Measurements from ENCODE around the gene MEAK7.
"Not testable (repeated sequence)": the region's sequence is repeated elsewhere in the genome, so short reads cannot be mapped to it uniquely, and the experiment has no call there.

MEAK7 gene

DNA sequence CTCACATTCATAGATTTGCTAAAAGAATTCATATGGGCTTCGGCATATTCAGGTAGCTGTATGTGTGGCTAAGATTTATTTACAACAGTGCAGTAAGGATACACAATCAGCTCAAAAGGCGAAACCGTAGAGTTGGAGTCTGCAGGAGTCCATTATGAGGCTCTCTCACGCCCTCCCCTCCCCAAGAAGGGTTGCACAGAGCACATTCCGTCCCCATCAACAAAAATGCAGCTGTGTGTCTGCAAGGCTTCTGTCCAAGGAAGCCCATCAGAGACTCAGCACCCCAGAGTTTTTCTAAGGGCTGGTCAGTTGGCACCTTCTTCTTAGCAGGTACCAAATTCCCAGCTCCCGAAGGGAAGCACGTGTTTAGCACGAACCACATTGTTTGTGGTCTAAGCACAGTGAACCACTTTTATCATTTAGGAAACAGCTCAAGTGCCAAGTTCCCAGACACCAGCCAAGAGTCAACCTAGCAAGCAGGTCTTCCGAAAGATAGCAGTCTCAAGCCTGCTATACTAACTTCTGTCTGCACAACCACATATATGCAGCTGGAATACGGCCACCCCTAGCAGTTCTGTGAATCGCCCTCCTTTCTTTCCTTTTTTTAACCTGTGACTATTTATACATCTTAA is 28.5 kb upstream of the MEAK7 start:
- DNase-seq: no peak

DNA sequence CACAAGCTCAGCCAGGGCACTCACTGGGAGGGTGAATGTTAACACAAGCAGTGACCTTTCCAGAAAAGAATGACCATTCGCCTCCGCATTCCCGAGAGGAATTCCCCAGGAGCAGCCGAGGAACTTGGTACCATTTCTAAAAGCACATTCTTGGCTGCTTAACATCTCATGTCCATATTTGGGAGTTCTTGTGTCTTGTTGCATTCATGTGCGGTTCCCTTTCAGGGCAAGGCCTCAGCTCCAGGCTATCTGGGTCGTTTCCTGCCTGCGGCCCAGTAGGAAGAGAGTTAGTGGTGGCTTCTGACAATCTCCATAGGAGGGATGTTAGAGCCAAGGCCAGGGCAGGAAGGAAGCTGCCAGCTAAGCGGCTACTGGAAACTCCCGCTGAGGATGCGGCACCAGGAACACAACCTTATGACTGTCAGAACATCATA is 27.8 kb upstream of the MEAK7 start:
- no peak for DNase-seq

DNA sequence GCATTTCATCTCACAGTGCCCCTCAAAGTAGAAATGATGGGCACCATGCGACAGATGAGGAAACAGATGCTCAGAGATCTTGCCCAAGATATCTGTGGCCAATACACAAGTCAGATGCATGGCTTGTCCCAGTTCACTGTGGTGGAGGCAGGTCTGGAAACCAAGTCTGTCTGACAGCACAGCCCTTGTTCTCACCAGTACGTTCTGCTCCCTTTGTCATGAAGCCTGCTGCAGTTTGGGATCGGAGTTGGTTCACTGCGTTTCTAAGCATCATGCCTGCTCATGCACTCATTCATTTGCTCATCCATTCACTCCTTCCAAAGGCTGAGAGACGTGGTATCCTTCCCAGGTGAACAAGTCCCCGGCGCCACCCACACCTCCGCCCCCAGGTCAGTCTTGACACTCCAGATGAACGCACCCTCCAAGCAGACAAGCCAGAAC is 27.2 kb upstream of the MEAK7 start:
- DNase-seq: no peak

DNA sequence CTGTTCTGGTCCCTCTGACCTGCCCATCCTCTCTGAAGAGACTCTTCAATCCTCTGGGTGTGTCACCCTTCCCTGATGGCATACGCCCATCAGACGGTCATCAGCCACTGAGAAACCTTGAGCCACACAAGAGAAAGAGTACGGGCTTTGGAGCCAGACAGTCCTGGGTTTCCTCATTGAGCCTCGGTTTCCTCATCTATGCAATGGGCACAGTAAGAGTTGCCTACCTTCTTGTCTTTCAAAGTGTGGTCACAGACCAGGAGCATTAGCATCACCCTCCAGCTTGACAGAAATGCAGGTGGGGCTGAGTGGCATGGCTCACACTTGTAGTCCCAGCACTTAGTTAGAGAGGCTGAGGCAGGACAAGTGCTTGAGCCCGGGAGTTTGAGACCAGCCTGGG is 26.1 kb upstream of the MEAK7 start:
- no peak for DNase-seq

DNA sequence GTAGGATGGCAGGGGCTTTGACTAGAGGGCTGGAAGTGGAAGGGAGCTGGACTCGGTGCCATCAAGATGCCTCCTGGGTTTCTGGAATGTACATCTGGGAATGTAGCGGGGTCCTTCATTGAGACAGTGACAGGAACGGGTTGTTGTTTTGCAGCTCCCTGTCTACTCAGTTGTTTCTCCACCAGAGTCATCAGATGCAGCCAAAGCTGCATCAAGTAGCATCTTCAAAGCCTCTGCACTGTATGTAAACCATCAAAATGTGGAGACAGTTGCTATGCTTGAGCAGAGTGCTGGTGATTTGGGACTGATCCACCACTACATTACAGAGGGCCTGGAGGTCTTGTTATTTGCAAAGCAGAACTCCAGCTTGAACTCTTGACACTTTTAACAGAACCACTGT is 25.1 kb upstream of the MEAK7 start:
- no peak for DNase-seq

DNA sequence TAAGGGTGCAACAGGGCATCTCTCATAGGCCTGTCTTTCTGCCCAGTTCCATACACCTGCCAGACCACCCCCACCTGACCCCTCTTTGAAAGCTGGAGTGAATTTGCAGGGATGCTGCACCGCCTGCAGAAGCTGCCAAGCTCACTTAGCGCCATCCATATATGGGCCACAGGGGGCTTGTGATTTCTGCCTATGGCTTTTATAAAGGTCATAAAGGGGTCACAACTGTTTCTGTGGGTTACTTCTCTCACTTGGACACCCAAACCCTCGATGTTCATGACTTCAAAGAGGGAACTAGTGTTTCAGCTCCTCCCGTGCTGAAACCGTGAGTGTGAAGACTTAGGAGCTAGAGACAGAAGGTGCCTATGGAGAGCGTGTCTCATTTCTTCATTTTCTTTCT is 23.9 kb upstream of the MEAK7 start:
- DNase-seq: no peak

DNA sequence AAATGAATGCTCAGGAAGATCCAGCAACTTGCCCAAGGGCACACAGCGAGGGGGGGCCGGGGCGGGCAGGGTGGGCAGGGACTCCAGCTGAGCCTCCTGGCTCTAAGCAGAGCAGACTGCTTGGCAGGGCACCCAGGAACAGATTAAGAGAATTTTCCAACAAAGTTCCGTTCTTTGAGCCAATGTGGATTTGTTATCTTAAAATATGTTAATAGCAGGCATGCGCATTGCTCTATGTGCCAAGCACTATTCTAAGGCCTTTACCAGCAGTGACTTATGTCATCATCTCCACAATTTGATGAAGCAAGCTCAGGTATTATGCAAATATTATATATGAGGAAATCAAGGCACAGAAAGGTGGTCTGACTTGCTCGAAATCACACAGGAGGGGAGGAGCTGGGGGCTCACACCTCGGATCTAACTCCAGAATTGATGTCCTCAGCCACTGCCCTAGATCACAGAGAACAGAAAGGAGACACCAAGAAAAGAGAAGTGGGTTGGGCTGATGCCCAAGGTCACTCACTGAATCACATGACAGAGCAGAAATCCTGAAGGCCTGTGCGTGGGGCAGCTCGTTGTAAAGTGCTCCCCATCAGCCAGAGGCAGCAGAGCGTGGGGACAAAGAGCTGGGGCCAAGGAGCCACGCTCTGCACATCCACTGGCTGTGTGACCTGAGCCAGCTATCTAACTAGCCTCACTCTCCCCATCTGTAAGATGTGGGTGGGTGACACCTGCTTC is 23.2 kb upstream of the MEAK7 start:
- no peak for DNase-seq

DNA sequence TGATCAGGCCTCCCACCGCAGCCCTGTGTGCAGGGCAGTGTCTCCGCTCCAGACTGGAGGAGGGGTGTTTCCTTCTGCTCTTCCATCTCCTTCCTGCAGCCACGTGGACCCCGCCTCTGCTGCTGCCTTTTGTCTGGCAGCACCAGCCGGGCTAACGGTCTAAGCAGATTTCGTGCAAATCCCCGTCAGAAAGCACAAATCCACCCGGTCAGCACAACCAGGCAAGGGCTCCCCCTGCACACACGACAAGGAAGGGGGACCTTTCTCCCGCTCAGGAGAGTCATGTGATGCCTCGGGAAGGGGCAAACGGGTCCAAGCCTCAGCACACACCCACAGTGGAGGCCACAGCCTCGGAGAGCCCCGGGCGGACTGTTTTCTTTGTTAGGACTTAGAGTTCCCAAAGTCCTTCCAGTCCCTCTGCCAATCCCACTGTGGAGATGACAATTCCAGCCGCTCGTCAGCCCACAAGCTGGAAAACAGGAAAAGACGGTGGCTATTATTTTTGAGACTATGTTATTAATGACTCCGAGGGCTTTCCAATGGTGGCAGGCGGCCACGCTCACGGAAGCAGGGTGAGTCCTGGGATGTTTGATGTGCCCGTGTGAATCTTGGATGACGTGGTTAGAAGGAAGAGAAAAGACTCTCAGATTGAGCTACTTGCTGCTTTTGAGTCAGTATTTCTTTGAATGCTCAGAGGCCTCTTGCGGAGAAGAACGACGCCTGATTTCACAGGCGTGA is 22.5 kb upstream of the MEAK7 start:
- no peak for DNase-seq

DNA sequence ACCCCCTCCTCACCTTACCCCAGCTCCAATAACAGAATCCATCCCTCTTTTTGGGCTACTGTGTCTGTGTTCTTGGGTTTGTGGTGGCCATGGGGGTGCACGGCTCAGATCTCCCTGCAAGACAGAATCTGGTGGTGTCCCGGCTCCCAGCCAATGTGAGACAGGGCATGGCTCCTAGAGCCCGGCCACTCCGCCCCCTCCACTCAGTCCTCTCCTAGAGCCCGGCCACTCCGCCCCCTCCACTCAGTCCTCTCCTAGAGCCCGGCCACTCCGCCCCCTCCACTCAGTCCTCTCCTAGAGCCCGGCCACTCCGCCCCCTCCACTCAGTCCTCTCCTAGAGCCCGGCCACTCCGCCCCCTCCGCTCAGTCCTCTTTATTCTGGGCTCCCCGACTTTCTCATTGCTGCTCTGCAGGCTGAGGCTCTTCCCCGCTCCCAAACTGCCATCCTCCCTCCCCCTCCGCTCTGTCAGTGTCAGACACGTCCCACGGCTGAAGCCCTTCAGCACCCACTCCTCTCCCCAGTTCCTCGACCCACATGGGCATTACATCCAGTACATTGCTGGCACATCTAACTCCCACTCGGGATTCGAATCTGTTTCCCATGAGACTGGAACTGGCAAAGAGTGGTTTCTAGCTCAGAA is 20.6 kb upstream of the MEAK7 start:
- not testable (repeated sequence) for DNase-seq

DNA sequence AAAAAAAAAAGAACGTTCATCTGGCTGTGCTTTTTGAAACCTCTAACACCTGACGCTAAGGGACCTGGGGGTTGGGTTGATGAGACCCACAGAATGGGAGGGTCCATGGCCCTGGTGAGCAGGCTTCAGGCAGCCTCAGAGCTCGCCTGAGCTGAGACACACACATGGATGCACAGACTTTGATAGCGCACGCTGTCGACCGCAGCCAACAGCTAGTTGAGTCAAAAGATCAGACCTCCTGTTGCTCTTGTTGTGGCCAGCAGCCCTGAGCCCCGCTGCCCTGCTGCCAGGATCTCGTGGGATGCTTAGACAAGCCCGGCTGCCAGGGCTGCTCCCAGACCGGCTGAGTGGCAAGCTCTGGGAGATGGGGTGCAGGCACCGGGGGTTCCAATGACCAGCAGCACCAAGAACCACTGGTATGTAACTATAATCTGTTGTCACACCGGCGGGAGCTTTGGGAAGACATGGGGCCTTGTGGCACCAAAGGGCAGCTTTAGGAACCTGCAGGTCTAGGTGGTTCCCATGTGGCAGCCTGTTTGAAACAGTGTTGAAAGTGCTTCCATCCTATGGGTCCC is 20.0 kb upstream of the MEAK7 start:
- no peak for DNase-seq

DNA sequence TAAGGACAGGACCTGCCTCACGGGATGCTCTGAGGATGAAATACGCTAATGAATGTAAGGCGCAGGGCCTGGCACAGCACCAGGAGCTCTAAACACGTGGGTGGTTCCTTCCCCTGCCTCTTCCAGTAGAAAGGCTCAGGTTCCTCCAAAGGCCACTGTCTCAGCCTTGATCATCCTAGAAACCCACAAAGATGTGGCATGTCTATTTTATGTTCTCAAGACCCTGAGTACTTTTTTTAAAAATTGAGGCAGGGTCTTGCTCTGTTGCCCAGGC is 17.0 kb upstream of the MEAK7 start:
- DNase-seq: no peak

DNA sequence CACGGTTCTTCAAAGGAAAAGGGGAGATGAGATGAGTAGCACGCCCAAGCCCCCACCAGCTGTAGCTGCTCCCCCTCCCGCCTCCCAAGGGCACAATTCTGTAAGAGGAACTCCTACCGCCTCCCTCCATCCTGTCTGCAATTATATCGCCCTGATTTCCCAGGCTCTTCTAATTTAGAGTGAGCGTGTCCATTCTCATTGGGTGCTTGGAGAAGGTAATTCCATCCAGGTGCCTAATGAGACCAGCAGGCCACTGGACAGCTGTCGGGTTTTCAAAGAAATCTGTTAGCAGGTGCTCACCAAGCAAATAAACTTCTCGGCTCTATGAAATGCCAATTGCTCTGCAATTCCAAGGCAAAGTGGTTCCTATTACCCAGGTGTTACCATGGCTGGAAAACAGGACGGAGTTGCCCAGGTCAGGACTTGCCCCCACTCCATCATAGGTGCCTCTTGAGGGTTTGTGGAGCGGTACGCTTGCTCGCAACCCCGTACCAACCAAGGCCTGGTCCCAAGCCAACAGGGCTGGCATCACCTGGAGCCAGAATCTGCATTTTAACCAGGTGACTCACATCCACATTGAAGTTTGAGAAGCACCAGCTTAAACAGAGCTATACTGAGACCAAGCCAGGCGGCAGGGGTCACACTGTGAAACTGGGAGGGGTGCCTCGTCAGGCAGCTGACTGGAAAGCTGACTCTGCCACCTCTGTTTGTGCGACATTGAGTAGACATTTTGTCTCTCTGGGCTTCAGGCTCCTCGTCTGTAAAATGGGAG is 16.5 kb upstream of the MEAK7 start:
- DNase-seq: no peak

DNA sequence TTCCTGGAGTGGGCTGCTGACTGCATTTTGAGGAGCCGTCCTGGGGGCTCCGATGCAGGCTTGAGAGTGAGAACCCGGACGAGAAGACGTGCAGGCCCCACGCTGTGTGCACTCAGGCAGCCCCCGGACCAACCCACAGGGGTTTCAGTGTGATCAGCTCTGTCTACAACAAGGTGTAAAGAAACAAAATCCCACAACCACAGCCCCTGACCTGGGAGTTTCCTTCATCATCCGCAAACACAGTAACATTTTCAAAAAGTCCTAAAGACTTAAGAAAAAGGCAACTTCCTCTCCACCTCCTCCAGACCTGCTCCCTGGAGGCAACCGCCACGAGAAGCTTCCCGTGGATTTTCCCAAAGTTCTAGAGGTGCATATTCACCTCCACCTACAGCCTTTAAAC is 15.4 kb upstream of the MEAK7 start:
- no peak for DNase-seq

DNA sequence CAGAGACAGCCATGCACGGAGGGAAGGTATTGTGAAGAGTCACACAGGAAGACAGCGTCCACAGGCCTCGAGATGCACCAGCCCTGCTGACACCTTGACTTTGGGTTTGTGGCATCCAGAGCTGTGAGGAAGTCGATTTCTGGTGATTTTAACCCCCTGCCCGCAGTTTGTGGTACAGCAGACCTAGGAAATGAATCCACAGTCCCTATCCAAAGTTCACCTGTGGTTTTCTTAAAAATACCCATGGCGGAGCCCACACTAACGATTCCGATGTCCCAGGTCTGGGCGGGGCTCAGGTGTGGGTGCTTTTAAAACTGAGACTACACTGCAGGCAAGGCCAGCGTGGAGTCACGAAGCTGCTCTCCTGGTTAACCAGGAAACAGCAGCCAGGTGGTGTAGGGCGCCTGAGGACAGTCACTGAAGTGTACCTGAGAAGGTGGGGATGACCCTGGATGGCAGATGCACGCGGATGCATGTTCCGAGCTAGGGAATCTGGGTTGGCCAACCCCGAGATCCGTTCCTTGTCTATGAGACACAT is 14.4 kb upstream of the MEAK7 start:
- DNase-seq: peak; percentile 76

DNA sequence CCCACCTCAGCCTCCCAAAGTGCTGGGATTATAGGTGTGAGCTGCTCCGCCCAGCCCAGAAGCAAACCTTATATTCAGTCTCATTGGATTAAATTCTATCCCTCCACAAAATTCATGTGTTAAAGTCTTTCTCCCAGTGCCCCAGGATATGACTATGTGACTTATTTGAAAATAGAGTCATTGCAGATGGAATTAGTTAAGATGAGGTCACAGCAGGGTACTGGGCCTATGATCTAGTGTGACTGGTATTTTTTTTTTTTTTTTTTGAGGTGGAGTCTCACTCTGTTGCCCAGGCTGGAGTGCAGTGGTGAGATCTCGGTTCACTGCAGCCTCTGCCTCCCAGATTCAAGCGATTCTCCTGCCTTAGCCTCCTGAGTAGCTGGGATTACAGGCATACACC is 13.8 kb upstream of the MEAK7 start:
- DNase-seq: not testable (repeated sequence)

DNA sequence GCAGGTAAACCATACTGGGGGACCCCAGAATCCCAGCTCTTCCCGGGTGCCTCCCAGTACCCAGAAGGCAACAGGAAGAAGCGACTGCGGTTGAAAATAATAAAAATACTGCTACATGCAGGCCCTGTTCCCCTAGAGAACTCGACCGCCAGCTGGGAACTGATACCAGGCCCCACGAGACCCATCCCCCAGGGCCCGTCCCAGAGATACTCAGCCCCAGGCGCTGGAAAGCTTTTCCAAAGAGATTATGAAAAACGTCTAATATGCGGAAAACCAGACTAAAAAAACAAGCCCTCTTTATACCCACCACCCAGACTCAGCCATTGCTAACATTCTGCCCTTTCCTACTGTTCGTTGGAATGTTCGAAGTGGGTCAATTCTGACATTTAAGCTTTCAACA is 12.9 kb upstream of the MEAK7 start:
- DNase-seq: no peak

DNA sequence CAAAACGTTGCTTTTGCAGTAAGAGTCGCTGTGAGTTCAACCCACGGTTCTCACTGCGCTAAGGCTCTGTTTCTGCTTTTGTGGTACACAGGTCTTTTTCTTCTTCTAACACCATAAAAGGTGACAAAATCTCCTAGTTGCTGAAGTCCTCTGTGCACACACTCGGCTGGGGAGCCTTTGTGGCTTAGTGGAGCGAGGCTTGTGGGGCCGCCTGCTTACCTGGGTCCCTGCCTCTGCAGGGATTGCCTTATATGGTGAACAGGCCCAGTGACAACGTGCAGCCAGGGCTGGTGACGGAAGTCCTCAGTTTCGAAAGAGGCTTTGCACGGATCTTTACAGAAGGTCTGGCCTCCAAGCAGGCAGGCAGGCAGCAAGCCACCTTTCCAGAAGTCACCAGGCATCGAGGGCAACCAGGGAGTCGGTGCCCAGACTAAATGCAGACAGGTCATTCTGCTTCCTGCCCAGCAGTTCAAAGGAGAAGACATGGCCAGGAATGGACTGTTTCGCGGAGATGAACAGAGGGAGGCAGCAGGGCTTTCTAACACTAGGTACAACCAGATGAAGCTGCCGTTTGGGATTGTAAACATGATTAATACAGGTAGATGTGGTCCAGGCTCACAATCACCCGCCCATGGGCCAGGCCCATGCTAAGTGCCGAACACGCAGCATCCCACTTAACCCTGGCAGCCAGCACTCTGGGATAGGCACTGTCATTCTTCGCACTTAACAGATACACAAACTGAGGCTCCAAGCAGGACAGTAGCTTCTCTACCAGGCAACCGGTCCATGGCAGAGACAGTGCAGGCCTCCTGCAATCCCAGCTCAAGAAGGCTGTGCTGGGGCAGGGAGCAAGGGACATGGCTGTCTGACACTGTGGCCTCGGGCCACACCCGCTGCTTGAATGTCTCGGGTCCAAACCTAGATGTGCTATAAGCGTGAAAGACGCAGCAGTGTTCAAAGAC is 10.7 kb upstream of the MEAK7 start:
- peak; percentile 87 for DNase-seq

DNA sequence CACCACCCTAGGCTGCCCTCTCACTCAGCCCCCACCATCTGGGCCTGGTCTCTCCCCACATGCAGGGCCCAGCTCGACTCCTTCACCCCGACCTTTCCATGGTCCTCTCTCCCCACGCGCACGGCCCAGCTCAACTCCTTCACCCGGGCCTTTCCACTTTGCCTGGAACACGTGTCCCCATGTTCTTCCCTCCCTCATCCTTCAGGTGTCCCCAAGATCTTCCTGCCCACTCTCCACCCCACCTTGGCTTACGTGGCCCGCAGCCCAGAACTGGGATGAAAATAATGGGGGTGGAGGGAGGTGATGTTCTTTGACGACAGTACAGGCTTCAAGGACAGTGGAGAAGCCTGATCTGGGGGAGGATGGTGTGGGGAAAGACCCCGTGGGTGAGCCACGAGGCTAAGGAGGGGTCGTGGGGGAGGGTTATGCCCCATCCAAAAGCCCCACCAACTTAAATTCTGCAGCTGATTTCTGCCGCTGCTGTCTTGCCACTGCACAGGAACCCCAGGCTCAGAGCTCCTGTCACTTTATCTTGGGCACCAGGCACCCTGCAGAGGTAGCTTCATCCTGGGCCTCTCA is 9.9 kb upstream of the MEAK7 start:
- DNase-seq: no peak

DNA sequence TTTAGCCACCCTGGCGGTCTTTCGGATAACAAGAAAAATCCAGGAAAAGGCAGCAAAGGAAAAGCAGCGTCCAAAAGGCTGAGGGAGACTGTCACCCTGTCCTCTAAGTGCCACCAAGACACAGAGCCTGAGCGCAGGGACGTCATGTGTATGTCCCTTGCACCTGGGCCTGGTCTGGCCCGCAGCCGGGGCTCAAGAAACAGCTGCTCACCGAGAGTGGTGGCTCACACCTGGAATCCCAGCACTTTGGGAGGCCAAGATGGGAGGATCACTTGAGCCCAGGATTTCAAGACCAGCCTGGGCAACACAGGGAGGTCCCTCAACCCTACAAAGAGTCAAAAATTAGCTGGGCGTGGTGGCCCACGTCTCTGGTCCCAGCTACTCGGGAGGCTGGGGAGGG is 9.2 kb upstream of the MEAK7 start:
- DNase-seq: no peak

DNA sequence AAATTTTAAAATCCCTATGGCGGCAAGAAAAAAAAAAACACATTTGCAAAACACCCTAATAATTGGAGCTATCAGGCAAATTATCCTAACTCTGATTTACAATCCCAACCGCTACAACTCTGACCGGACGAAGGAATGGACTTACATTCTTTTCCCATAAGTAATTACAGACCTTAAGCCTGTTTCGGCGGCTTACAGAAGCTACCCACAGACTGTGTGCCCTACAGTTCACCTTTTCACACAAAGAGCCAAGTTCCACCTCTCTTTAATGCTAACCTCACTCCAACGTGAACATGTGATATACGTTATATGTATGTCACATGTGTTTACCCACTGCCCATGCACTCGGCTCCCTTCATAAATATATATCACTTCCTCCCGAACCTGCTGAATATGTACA is 8.7 kb upstream of the MEAK7 start:
- no peak for DNase-seq

DNA sequence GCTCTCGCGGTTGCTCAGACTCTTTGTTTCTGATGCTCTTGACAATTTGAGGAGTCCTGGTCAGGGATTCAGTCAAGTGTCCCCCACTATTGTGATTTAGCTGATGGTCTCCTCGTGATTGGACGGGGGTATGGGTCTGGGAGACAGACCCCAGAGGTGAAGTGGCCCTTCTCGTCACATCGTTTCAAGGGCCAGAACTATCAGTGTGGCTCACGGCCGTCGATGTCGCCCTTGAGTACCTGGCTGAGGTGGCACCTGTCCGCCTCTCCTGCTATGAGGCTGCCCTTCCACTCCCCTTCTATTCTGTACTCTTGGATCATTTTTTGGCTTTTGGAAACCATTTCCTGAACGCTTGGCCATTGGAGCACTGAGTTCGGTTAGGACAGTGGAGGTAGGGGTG is 7.4 kb upstream of the MEAK7 start:
- DNase-seq: no peak
